IMR-90 (cell line): ENCODE measurements around the gene OTUB2. TPM values are rescaled to one million over a fixed set of nuclear protein-coding genes. Genes with fewer than 3 reads are reported as not detected.

Experiments
- ATAC-seq: fragments of 200-7000 bp; cut with Tn5 transposase; 2 replicates; pipeline ENCODE4 v1.9.1; 2020; ENCODE audit warnings: low read depth, mild to moderate bottlenecking, moderate library complexity
- BruUV-seq: library from RNA; stranded (reverse); fragments of 400-500 nt; replicated peaks from 2 replicates; lab custom pipeline; 2021; lab: Mats Ljungman, UMichigan
- CTCF ChIA-PET: fragments of 300-600 bp; formaldehyde crosslinking; extraction: SDS; loops from one replicate; lab custom pipeline; 2021; ENCODE audit warnings: antibody characterized with exemption; lab: Yijun Ruan, JAX
- POLR2A ChIA-PET: fragments of 300-600 bp; sonication (Branson Sonifier 250); formaldehyde crosslinking; loops from one replicate; lab custom pipeline; 2022; ENCODE audit warnings: antibody characterized with exemption; ENCODE audit not compliant: unreplicated experiment; lab: Charles Lee
- DNase-seq: peaks from one replicate; pipeline ENCODE4 v3.0.0; 2013
- H2AFZ ChIP-seq: replicated peaks from 2 replicates; pipeline ENCODE3; 2013; ENCODE audit warnings: low read length, mild to moderate bottlenecking; ENCODE audit not compliant: poor library complexity
- H2AK5ac ChIP-seq: 2 replicates; pipeline ENCODE4 v1.6.1; 2013; ENCODE audit warnings: low read depth, low read length, inconsistent platforms
- H2AK9ac ChIP-seq: replicated peaks from 2 replicates; pipeline ENCODE3; 2013; ENCODE audit warnings: mild to moderate bottlenecking, low read depth, low read length, moderate library complexity; ENCODE audit not compliant: poor library complexity
- H2BK120ac ChIP-seq: 2 replicates; pipeline ENCODE4 v1.6.1; 2013; ENCODE audit warnings: low read depth, low read length, inconsistent platforms
- H2BK15ac ChIP-seq: 3 replicates; pipeline ENCODE4 v1.6.1; 2013; ENCODE audit warnings: low read depth, low read length, inconsistent platforms
- H2BK20ac ChIP-seq: 2 replicates; pipeline ENCODE4 v1.6.1; 2013; ENCODE audit warnings: low read depth, mild to moderate bottlenecking, inconsistent platforms, low read length, moderate library complexity
- H2BK5ac ChIP-seq: 2 replicates; pipeline ENCODE4 v1.6.1; 2013; ENCODE audit warnings: mild to moderate bottlenecking, low read depth, low read length, inconsistent platforms; ENCODE audit not compliant: poor library complexity, severe bottlenecking
- H3K14ac ChIP-seq: replicated peaks from 2 replicates; pipeline ENCODE4 v1.6.1; 2013; ENCODE audit warnings: low read depth, low read length, inconsistent platforms
- H3K18ac ChIP-seq: 2 replicates; pipeline ENCODE4 v1.6.1; 2013; ENCODE audit warnings: low read depth, low read length, control low read depth
- H3K23ac ChIP-seq: 2 replicates; pipeline ENCODE4 v1.6.1; 2013; ENCODE audit warnings: low read depth, low read length, inconsistent platforms
- H3K27ac ChIP-seq: 2 replicates; pipeline ENCODE4 v1.5.1; 2013; ENCODE audit warnings: mild to moderate bottlenecking, control low read depth, low read length; ENCODE audit not compliant: insufficient read depth
- H3K27me3 ChIP-seq: 2 replicates; pipeline ENCODE4 v1.6.1; 2013; ENCODE audit warnings: low read length; ENCODE audit not compliant: control insufficient read depth, insufficient read depth
- H3K36me3 ChIP-seq: 2 replicates; pipeline ENCODE4 v1.6.1; 2013; ENCODE audit warnings: low read length, mixed read lengths; ENCODE audit not compliant: control insufficient read depth, insufficient read depth
- H3K4ac ChIP-seq: 2 replicates; pipeline ENCODE4 v1.6.1; 2013; ENCODE audit warnings: low read depth, low read length, inconsistent platforms
- H3K4me1 ChIP-seq: 2 replicates; pipeline ENCODE4 v1.6.1; 2013; ENCODE audit warnings: low read length, mixed read lengths; ENCODE audit not compliant: control insufficient read depth, insufficient read depth
- H3K4me2 ChIP-seq: 2 replicates; pipeline ENCODE4 v1.6.1; 2013; ENCODE audit warnings: low read depth, mild to moderate bottlenecking, control low read depth, low read length, moderate library complexity
- H3K4me3 ChIP-seq: 2 replicates; pipeline ENCODE4 v1.5.1; 2013; ENCODE audit warnings: low read depth, mild to moderate bottlenecking, control low read depth, low read length, moderate library complexity; ENCODE audit not compliant: insufficient read depth
- H3K56ac ChIP-seq: 2 replicates; pipeline ENCODE4 v1.6.1; 2013; ENCODE audit warnings: low read length, inconsistent platforms; ENCODE audit not compliant: insufficient read depth; ENCODE audit errors: extremely low read depth
- H3K79me1 ChIP-seq, 2 experiments: 2 replicates each; pipeline ENCODE4 v1.6.1; 2013; ENCODE audit warnings: low read length in 2 of 2, inconsistent platforms in 1 of 2, low read depth in 1 of 2
- H3K9ac ChIP-seq: 2 replicates; pipeline ENCODE4 v1.6.1; 2013; ENCODE audit warnings: low read depth, low read length, control low read depth
- H3K9me1 ChIP-seq: 2 replicates; pipeline ENCODE4 v1.6.1; 2013; ENCODE audit warnings: low read length, inconsistent platforms; ENCODE audit not compliant: insufficient read depth
- H3K9me3 ChIP-seq: 2 replicates; pipeline ENCODE4 v1.6.1; 2013; ENCODE audit warnings: low read length; ENCODE audit not compliant: control insufficient read depth, insufficient read depth
- H4K20me1 ChIP-seq: 2 replicates; pipeline ENCODE4 v1.6.1; 2013; ENCODE audit warnings: low read length, inconsistent platforms; ENCODE audit not compliant: insufficient read depth
- H4K5ac ChIP-seq: 2 replicates; pipeline ENCODE4 v1.6.1; 2013; ENCODE audit warnings: mild to moderate bottlenecking, low read depth, low read length, control low read depth
- H4K8ac ChIP-seq, 2 experiments: 2 replicates each; pipeline ENCODE4 v1.6.1; 2013; ENCODE audit warnings: low read depth in 2 of 2, low read length in 2 of 2, control low read depth in 1 of 2, inconsistent platforms in 1 of 2
- H4K91ac ChIP-seq: 2 replicates; pipeline ENCODE4 v1.6.1; 2013; ENCODE audit warnings: low read depth, low read length, inconsistent platforms; ENCODE audit not compliant: insufficient read depth
- ELK1 ChIP-seq: fragments of 150-350 bp; IDR thresholded peaks from 2 replicates; pipeline ENCODE4 v1.6.1; 2016; ENCODE audit warnings: low read depth, mild to moderate bottlenecking, low read length, moderate library complexity, borderline replicate concordance
- FOS ChIP-seq: fragments of 150-350 bp; IDR thresholded peaks from 2 replicates; pipeline ENCODE4 v1.6.1; 2016; ENCODE audit warnings: low read depth, low read length
- MAFK ChIP-seq: IDR thresholded peaks from 2 replicates; pipeline ENCODE4 v1.6.1; 2012; ENCODE audit warnings: low read depth, low read length, improper control_type of control experiment
- MXI1 ChIP-seq: IDR thresholded peaks from 2 replicates; pipeline ENCODE4 v1.6.1; 2012; ENCODE audit warnings: low read depth, mild to moderate bottlenecking, low read length, moderate library complexity, borderline replicate concordance
- NFE2L2 ChIP-seq: fragments of 150-350 bp; IDR thresholded peaks from 2 replicates; pipeline ENCODE4 v1.6.1; 2016; ENCODE audit warnings: low read depth, mild to moderate bottlenecking, low read length
- RCOR1 ChIP-seq: IDR thresholded peaks from 2 replicates; pipeline ENCODE4 v1.6.1; 2012; ENCODE audit warnings: mild to moderate bottlenecking, low read length, improper control_type of control experiment; ENCODE audit not compliant: insufficient replicate concordance
- RFX5 ChIP-seq: IDR thresholded peaks from 2 replicates; pipeline ENCODE4 v1.8.0; 2012; ENCODE audit warnings: low read depth, mild to moderate bottlenecking, low read length, moderate library complexity
- SMC3 ChIP-seq: fragments of 150-350 bp; IDR thresholded peaks from 2 replicates; pipeline ENCODE4 v1.6.1; 2016; ENCODE audit warnings: low read depth, mild to moderate bottlenecking, antibody characterized with exemption, low read length, moderate library complexity
- WGBS, 2 experiments: methylation state at CpG; one replicate each; pipeline versions ENCODE4 v1.1.5 to v1.1.7; 2013; ENCODE audit warnings: missing lambda C conversion rate in 2 of 2; ENCODE audit not compliant: insufficient read length in 1 of 2; ENCODE audit errors: extremely low coverage in 2 of 2; 5-methylcytosine and 5-hydroxymethylcytosine counted together
- dilution Hi-C: fragments of 300-500 bp; cut with HindIII; formaldehyde crosslinking; loops from one replicate; pipeline ENCODE4 v1.14.3; 2018; ENCODE audit warnings: low sequenced_read_pairs; ENCODE audit not compliant: unreplicated experiment
- in situ Hi-C: fragments of 300-500 bp; cut with MboI; formaldehyde crosslinking; loops from 3 replicates; pipeline ENCODE4 v1.14.3; 2019; ENCODE audit warnings: low sequenced_read_pairs, inconsistent platforms, mixed read lengths
- intact Hi-C: fragments of 100-400 bp; cut with micrococcal nuclease; formaldehyde crosslinking; loops from 2 replicates; pipeline ENCODE4 v1.10.0; 2022
- polyA plus RNA-seq, 3 experiments: library from polyadenylated mRNA; depleted of rRNA; stranded (reverse); fragments of >200 nt; gene quantifications; 2 replicates each; pipeline ENCODE4 v1.2.3, GENCODE V29; 2012; ENCODE audit warnings: low replicate concordance in 1 of 3
- total RNA-seq: library from RNA; depleted of rRNA; stranded (reverse); fragments of >200 nt; gene quantifications from 2 replicates; pipeline ENCODE4 v1.2.3, GENCODE V29; 2012

The OTUB2 gene
- total and polyA plus RNA-seq, 2 of the 4 experiments (the other 2 are of a cell fraction), result 1.1 to 2.5 TPM

DNA sequence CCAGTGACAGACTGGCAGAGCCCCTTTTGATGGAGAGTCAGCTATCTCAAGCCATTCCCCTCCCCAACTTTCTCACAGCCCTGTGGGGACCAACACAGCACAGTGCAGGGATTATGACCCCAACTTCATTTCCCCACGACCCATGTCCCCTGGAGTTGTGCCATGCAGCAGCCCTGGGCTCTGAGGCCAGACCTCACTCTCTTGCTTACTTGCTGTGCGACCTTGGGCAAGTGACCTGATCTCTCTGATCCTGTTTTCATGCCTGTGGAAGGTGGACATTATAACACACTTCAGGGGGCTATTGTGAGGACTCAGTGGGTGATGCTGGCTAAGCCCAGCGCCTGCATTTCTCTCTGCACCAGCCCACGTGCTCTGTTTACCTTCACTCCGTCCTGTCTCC is 14.1 kb downstream of the OTUB2 start:
- H4K20me1 ChIP-seq, result no peaks in the 10 kb centered on the region; the same call in none of the 2 replicates
- WGBS, 2 experiments, result no CpG with 5 or more reads among the region's 5 CpGs
- H2BK15ac ChIP-seq, result no peak overlapping the region
- H4K8ac ChIP-seq, result no peak overlapping the region
- ATAC-seq, result no peak
- no peak overlapping the region for H3K9ac ChIP-seq
- no peak overlapping the region for H3K23ac ChIP-seq
- no peak overlapping the region for H3K4ac ChIP-seq
- H2AK5ac ChIP-seq, result no peak overlapping the region
- H2AK9ac ChIP-seq, result no peak overlapping the region
- no peaks in the 10 kb centered on the region for H3K9me3 ChIP-seq
- no peak overlapping the region for H3K4me2 ChIP-seq
- ChIA-PET POLR2A (no interaction called here), CTCF (no interaction called here)
- DNase-seq, result no peak
- H3K18ac ChIP-seq, result no peak overlapping the region
- intact Hi-C loops (no loop called here), dilution Hi-C loops (no loop called here), in situ Hi-C loops (no loop called here)
- BruUV-seq, result no TSS peak
- H2BK5ac ChIP-seq, result no peak overlapping the region
- H3K36me3 ChIP-seq, result peaks cover 9% of the 10 kb centered on the region; the same call in 1 of the 2 replicates
- H3K9me1 ChIP-seq, result no peaks in the 10 kb centered on the region
- TF ChIP-seq FOS (no peak), MAFK (no peak), ELK1 (no peak), MXI1 (no peak), RCOR1 (no peak), NFE2L2 (no peak), SMC3 (no peak), RFX5 (no peak)
- no peak overlapping the region for H3K14ac ChIP-seq
- H4K91ac ChIP-seq, result no peak overlapping the region
- no peaks in the 10 kb centered on the region for H3K27me3 ChIP-seq
- H2BK20ac ChIP-seq, result no peak overlapping the region
- no peak overlapping the region for H4K5ac ChIP-seq
- H2AFZ ChIP-seq, result no peak overlapping the region
- H3K4me1 ChIP-seq, result peaks cover 9% of the 10 kb centered on the region
- H3K56ac ChIP-seq, result no peak overlapping the region
- H3K79me1 ChIP-seq, result no peaks in the 10 kb centered on the region; a peak in 1 of 4 replicates
- no peak overlapping the region for H2BK120ac ChIP-seq
- no peak overlapping the region for H3K4me3 ChIP-seq
- H3K27ac ChIP-seq, result no peak overlapping the region
